Lung microvascular endothelial cell (primary cell): ENCODE data around the gene GALNT7. TPM values are rescaled to one million over a fixed set of nuclear protein-coding genes. Genes with fewer than 3 reads are reported as not detected.
"Not testable (repeated sequence)": the region's sequence is repeated elsewhere in the genome, so short reads cannot be mapped to it uniquely, and the experiment has no call there.

ENCODE experiments used
- DNase-seq, 2 donors: peaks; one replicate each; pipeline versions ENCODE4 v3.0.0 to v3.0.0-alpha.2; 2010; ENCODE audit warnings: low read depth in 2 of 2
- total RNA-seq: library from RNA; depleted of rRNA; stranded (reverse); fragments of >200 nt; gene quantifications from 2 replicates; pipeline ENCODE4 v1.2.1, GENCODE V29; 2014

Gene GALNT7
- total RNA-seq, 1 donor from 2014 or later, result 14.7 TPM

DNA sequence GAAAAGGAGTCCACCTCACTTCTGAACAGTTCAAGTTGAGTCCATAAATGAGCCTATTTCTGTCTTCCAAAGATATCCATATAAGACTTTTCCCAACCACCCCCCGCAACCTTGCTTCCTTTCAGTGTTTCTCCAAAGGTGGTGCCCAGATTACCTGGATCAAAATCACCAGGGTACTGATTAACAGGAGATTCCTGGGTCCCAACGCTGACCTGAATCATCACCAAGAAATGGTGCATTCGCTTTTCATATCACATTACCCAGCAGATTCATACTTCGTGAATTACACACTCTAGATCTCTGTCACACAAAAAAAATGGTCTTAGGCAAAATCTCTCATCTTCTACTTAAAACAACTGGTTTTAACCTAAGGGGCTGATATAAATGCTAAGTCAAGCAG is 2.1 kb upstream of the GALNT7 start:
- DNase-seq, result no peak

- peak; percentile 27 to 60 for DNase-seq
Measured at GRCh38 chr4:173167758-173168395, 734 bp upstream of the GALNT7 start.

GRCh38 chr4:173169178-173169427 is 492 bp downstream of the GALNT7 start:
- DNase-seq, result no peak

DNA sequence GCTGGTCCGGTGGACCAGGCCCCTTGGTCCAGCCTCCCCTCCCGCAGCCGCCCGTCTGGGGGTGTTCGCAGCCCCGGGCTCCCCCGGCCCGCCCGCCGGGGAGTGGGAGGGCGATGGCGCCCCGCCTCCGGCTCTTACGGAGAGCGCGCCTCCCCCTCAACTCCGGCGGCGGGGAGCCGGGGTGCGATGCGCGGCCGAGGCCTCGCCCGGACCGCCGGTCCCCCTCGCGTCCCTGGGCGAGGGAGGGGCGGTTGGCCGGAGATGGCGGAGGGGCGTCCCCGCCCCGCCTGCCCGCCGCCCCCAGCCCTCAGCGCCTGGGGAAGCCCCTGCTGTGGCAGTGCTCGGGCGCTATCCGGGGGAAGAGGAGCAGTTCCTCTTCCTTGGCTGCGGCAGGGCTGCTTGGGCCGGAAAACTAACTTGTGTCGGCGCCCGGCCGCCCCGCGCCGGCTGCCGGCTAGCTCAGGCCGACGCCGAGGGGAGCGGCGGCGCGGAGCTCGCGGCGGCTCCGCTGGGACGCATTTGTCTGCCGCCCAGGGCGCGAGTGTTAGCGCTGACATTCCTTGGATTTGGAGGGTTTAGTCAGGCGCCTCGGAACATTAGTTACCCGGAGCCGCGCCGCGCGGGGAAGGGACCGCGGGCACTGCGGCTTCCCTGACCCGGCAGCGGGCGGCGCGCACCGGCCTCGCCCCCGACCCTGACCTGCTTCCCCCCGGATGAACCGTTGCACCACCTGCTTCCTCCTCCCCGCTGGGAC is 994 bp downstream of the GALNT7 start:
- DNase-seq, result peak; percentile 67 to 76

GRCh38 chr4:173170182-173170778 is 1.7 kb downstream of the GALNT7 start:
- DNase-seq, result no peak

DNA sequence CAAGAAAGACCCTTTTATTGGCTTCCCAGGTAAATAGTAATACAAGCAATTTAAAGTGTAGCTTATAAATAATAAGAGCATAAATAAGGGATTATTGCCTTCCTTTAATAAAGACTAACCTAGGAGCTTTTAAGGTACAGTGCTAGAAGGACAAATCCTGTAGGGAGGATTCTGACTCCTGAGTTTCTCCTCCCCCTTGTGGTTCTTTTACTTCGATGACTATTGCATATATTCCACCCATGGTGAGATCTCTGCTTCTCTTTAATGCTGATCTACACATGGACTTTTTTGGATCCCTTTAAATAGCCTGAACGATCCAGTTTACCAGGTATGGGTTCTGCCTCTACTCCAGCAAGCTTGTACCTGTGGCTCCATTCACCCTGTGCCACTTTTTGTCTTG is 2.5 kb downstream of the GALNT7 start:
- peak; percentile 26 to 49 for DNase-seq

DNA sequence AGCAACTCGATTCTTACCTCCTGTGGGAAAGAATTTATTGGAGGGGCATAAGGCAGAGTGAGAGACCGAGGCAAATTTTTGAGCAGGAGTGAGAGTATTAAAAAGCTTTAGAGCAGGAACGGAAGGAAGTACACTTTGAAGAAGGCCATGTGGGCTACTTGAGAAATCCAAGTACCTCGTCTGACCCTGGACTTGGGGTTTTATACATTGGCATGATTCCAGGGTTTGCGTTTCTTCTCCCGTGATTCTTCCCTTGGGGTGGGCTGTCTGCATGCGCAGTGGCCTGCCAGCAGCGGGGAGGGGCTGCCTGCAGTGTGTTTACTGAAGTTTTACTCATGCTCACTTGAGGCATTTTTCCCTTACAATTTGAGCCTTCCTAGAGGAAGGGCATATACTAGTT is 3.4 kb downstream of the GALNT7 start:
- no peak for DNase-seq

GRCh38 chr4:173174184-173174583 is 5.6 kb downstream of the GALNT7 start:
- DNase-seq, result no peak

GRCh38 chr4:173174594-173175012 is 6.0 kb downstream of the GALNT7 start:
- no peak for DNase-seq

DNA sequence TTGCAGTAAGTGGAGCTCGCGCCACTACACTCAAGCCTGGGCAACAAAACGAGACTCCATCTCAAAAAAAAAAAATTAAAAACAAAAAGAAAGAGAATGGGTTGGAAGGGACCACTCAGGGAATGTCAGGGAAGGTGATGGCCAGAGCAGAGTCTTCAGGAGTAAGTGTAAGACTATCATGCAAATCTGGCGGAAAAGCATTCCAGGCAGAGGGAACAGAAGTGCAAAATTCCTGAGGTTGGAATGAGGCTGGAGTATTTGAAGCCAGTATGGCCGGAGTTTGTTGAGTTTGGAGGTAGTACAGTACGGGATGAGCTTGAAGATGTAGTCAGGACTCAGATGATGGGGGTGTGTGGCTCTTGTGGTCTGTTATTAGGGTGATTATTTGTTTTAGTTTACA is 7.4 kb downstream of the GALNT7 start:
- DNase-seq, result no peak

GRCh38 chr4:173177232-173177631 is 8.6 kb downstream of the GALNT7 start:
- DNase-seq, result no peak

- no peak for DNase-seq
Measured at GRCh38 chr4:173178144-173178543, 9.5 kb downstream of the GALNT7 start.

DNA sequence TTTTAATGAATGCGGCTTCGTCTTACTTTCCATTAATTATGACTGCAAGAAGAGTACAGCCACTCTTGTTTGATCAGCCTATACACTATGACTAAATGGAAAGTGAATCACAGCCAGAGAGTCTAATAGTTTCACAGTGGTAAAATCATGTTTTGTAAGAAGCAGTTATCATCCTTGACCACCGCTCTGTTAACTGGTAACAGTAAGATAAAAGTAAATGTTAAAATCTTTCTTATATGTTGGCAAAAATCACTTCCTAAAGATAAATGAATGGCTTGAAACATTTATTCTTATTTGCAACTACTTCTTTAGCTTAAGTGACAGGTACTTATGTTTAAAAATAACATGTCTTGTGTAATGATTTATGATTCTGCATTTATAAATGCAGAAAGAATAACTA is 13.2 kb downstream of the GALNT7 start:
- peak; percentile 56 to 60 for DNase-seq

- DNase-seq, result peak; percentile 52 to 74
Measured at GRCh38 chr4:173182403-173182802, 13.8 kb downstream of the GALNT7 start.

DNA sequence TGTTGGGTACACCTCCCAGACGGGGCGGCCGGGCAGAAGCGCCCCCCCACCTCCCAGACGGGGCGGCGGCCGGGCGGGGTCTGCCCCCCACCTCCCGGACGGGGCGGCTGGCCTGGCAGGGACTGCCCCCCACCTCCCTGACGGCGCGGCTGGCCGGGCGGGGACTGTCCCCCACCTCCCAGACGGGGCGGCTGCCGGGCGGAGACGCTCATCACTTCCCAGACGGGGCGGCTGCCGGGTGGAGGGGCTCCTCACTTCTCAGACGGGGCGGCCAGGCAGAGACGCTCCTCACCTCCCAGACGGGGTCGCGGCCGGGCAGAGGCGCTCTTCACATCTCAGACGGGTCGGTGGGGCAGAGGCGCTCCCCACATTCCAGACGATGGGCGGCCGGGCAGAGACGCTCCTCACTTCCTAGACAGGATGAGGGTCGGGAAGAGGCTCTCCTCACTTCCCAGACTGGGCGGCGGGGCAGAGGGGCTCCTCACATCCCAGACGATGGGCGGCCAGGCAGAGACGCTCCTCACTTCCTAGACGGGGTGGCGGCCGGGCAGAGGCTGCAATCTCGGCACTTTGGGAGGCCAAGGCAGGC is 15.1 kb downstream of the GALNT7 start:
- DNase-seq, result not testable (repeated sequence)

DNA sequence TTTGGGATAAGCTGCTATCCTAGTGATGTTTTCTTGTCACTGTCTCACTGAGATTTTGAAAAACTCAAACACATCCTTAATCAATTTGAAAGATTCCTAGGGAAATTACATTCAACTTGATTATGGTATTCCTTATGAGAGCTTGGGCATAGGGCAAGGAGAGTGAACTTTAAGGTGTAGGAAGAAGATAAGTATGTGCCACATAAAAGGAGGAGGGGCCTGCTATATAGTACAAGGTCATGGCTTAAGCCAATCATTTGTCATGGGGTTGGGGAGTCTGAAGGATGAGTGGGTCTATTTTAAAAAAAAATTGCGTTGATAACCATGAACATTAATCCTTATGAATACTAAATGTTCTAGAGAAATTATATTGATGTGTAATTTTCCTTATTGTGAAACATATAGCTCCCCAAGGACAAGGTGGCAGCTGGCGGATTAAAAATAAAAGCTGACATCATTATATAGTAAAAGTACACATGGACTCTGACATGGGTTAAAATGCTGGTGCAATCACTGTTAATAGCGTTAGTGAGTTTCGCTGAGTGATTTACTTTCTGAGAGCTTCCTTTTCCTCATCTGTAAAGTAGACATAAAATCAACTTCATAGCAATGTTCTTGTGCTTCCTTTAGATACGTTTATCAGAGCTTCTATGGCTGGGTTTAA is 17.4 kb downstream of the GALNT7 start:
- DNase-seq, result peak; percentile 21 to 83

- DNase-seq, result no peak
Measured at GRCh38 chr4:173187732-173188131, 19.1 kb downstream of the GALNT7 start.

- DNase-seq, result no peak
Measured at GRCh38 chr4:173188648-173189047, 20.0 kb downstream of the GALNT7 start.

GRCh38 chr4:173189117-173189693 is 20.6 kb downstream of the GALNT7 start:
- DNase-seq, result no peak

DNA sequence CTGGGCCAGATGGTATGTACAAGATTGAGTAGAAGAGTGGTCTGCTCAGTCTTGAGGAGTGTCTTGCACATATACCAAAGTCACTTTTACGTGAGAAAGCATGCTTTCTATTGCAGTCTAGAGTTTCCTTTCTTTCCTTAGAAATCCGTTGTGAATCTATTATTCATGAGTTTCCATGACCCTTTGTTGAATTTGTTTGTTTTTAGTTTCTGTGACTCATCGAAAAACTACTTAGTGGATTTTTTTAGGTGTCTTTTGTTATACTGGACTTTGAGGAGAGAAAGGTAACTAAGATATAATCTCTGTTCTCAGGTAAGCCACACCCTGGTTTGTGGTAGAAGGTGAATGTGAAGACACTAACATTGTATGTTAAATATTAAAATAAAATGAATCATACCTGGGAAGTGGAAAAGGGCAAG is 23.0 kb downstream of the GALNT7 start:
- peak; percentile 55 to 83 for DNase-seq

GRCh38 chr4:173192375-173193162 is 24.0 kb downstream of the GALNT7 start:
- DNase-seq, result no peak
